Activated CD4-positive, alpha-beta T cell treated with anti-CD3 and anti-CD28 coated beads, Interleukin-10, Interleukin-2, amounts not matched to agents 100 ng/mL and 50 ng/mL, durations not matched to agents 16 hours and 8 hours (primary cell): ENCODE results near the gene BCDIN3D.

Experiments used
- DNase-seq: peaks from one replicate; pipeline ENCODE4 v3.0.0-alpha.2; 2020

The BCDIN3D gene

GRCh38 chr12:49818241-49818895 is 24.5 kb downstream of the BCDIN3D start:
- DNase-seq, result no peak

- DNase-seq, result no peak
These were observed 29.8 kb downstream of the BCDIN3D start for GRCh38 chr12:49813131-49813530.

DNA sequence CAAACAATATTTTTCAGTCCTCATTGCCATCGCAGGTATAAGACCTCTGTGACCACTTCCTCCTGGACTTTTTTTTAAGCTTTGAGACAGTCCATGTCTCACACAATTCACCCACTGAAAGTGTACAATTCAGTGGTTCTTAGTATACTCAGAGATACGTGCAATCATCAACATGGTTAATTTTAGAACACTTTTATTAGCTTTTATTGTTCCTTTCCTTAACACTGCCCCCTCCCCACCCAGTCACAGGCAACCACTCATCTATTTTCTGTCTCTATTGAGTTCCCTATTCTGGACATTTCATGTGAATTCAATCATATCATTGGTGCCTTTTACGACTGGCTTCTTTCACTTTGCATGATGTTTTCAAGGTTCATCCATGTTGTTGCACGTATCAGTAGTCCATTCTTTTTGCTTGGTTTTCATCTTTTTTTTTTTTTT is 30.9 kb downstream of the BCDIN3D start:
- no peak for DNase-seq

GRCh38 chr12:49811136-49811535 is 31.8 kb downstream of the BCDIN3D start:
- DNase-seq, result no peak

- no peak for DNase-seq
These were observed 33.0 kb downstream of the BCDIN3D start for GRCh38 chr12:49809906-49810389.

DNA sequence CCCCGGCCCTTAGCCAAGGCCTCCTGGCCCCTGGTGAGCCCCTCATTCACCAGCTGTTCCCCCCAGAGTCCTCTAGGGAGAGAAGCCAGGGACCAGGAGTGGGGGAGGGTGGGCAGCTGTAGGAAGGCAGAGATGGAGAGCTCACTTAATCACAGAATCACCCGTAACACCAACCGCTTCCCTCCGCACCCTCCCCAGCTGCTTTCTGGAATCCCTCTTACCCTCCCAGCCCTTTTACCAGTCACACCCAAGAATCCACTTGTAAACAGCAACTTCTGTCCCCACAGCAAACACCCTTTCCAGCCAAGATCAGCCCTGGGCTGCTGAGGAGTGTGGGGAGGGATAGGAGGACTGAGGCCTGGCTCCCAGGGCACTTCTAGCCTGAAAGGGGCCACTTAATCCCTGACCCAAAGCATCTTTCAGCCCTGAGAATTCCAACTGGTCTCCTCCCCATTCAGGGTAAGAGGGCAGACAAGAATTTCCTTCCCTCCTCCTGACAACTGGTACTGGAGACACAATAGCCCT is 33.5 kb downstream of the BCDIN3D start:
- no peak for DNase-seq

DNA sequence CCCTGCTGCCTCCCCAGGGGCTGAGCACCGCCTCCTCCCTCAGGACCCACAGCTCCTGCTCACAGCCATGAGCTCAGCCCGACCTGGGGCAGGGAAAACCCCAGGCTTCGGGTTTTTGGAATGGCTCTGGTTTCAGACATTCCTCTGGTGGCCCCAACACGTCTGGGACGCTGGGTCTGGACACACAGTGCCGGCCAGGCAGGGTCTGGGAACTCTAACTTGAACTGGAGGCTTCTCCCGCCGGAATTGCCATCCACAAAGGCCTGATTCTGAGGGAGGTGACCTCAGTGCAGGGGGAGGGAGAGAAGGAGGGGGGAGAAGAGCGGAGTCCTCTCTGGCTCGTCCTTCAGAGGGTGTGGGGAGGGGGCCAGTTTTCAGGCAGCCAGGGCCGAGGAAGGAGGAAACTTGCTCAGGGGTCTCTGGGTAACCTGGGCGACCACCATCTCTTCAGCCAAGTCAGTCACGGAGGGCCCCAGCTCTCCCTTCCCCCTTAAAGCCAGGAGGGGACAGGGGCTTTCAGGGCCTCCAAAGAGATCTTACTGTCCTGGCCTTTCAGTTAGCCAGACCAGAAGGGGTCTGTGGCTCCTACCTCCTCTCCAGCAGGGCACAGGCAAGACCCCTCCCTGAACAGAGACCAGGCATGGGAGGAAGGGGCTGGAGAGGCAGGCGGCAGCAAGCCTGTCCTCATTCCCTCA is 34.1 kb downstream of the BCDIN3D start:
- no peak for DNase-seq

DNA sequence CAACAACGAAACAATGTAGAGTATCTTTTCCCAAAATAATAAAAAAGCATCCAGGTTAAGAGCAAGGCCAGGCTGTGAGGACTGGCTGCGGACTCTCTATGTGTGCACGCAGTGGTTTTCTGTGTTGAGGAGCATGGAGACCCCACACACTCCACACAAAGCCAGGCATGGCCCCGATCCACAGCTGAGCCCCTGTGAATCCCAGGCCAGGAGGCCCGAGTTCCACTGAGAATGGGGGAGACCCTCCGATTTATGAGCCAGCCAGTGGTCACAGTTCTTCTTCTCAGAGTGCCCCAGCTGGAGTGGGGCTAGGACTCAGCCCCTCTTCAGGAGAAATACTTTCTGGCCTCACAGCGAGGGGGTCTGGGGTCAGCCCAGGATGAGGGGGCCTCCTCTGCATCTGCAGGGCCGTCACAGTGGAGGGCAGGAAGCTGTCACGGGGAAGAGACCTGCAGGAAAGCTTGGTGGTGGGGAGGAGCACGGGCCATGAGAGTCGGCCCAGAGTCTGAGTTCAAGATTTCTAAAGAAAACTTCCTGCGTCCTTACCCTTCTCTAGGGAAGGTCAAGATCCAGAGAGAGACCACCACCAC is 34.8 kb downstream of the BCDIN3D start:
- DNase-seq, result no peak

DNA sequence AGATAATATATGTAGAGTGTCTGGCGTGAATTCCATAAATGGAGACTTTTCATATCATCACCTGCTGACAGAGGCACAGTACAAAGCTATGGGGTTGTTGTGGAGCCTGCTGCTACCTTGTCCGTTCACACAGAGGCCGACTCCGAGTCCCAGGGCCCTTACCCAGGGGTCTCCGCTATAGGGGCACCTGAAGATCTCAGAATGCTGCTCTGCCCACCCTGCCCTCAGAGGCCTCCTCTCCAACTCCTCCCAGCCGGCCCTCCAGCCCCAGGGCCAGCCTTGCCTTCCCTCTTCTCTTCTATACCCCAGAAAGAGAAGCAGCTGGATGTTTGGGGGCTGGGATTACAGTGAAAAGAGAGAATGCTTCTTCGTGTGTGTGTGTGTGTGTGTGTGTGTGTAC is 36.0 kb downstream of the BCDIN3D start:
- DNase-seq, result no peak

DNA sequence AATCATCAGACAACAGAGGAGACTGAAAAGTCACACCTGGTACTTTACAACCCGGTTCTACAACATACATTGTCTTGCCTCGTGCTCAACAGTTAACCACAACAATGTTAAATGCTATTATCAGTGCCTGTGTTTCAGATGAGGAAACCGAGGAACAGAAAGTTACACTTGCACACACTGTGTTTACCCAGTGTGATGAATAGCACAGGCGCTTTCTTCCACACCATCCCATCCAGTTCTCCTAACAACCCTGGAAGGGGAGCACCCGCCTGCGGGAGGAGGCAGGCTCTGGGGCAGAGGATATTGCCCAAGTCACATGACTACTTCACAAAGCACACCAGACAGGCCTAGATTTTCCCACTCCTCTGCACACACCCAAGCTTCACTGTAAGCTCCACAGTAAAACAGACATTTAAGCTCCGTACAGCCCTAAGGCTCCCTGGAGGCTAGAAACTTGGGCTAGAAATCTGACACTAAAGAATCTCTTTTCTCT is 36.5 kb downstream of the BCDIN3D start:
- no peak for DNase-seq

DNA sequence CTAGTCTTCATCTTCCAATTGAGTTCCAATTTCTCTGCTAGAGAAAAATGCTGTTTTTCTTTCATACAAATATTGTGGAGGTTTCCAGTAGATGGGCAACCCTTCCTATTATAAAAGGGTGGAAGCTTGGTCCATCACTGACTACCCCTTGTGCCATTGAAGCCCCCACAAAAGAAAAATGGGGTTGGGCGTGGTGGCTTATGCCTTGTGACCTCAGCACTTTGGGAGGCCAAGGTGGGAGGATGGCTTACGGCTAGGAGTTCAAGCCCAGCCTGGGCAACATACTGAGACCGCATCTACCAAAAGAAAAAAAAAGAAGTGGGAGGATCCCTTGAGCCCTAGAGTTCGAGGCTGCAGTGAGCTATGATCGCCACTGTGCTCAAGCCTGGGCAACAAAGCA is 37.5 kb downstream of the BCDIN3D start:
- DNase-seq, result no peak

GRCh38 chr12:49804821-49805220 is 38.1 kb downstream of the BCDIN3D start:
- no peak for DNase-seq

DNA sequence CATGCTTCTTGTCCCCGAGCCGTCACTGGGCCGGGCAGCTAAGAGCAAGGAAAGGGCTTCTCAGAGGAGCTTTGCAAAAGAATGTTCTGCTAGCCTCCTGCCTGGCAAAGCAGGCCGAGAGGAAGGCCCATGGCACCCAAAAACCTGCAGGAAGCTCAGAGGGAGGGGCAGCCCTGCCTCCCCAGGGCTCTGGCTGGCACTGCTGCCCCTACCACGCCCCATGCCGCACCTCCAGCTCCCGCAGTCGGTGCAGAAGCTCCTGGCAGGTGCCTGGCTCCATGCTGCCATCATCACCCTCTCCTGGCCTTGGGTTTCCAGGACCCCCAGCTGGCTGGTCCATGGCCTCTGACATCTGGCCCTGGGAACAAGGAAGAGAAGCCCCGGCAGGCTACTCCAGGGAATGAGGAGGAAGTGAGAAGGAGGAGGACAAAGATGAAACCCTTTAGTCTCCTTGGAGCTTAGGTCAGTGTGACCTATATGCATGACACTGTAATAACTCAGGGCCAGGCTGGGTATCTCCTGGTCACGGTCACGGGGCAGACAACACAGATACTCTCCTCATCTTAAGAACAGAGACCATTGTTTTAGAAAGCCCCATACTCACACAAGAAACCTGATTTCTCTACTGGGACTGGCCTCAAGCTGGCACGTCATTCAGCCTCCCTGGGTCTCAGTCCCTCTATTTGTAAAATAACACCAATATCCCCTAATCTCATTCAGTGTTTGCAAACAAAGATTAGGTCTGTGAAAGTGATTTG is 39.0 kb downstream of the BCDIN3D start:
- no peak for DNase-seq

DNA sequence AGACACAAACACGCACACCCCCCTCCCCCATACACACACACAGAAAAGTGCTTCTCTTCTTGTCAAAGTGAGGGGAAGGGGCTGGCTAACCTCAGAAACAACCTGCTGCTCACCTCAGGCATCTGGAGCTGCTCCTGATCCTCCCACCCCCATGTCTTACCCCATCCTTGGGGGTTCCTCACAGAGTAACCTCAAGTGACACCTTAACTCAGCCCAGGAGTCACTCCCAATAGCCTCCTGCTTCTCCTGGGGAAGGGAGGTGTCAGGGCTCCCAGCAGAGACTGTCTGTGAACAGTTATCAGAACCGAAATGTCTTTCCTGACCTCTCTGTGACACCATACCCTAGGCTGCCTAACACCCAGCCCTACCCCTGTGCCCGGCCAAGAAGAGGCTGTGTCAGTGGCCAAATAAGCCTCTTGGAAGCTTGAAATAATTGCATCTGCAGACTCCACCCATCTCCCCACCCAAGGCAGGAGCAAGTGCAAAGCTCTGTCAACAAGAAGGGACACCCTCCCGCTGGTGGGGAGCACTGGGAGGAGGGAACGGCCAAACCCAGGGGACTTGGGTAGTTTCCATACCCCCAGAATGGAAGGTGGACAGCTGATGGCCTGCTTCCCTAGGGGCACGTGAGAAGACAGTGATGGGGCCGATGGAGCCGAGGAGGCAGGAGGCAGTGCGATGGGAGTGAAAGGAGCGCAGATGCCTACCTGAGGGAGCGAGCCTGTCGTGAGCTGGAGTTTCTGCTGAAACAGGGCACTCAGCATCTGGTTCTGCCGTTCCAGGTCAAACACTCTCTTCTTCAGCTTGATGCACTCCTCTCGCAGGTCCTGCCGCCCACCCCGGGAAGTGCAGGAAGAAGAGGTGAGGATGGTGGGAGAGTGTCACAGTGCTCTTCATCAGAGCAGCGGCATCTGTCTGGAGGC is 41.5 kb downstream of the BCDIN3D start:
- DNase-seq, result no peak

DNA sequence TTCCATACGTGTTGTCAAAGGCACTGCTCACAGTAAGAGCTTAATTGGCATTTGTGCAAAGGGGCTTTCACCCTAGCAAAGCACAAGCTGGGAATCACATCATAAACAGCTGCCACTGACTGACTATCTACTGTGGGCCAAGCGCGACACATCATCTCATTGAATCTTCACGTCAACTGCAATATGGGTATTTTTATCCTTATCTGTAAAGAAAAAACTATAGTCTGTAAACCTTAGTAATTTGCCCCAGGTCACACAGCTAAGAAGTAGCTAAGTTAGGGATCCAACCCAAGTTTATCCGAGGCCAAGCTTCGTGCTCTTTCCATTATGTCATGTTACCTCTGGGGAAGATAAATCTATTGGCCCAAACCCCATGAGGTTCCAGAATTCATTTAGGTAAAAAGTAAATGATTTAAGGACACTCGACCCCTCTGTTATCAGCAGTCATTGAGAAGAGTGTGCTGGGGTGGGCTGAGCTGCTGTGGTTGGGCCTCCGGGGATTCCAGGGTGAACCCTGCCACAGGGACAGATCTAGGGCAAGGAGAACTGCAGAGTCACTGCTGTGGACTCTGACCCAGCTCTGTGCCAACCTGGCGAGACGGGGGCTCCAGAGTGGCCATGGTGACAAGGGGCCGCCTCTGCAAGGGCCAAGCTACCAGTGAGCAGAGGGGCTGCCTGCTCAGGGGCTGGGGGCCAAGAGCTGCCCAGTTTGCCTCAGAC is 42.3 kb downstream of the BCDIN3D start:
- no peak for DNase-seq

DNA sequence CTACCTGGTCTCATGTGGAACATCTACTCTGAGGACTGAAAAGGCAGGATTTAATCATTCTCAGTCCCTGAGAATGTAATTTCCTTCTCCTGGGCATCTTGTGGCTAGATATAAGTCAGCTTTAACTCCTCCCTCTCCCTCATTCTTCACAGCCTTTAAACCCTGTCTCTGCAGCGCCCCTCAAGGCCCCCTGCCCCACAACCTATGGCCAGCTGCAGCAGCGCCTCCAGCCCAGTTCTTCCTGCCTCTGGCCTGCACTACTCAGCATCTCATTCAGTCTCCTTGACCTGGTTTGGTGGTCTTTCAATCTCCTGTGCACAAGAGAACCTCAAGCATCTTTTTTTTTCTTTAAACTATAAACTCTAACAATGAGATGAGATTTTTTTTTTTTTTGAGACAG is 44.0 kb downstream of the BCDIN3D start:
- no peak for DNase-seq

- DNase-seq, result no peak
These were observed 44.7 kb downstream of the BCDIN3D start for GRCh38 chr12:49798248-49798647.

GRCh38 chr12:49797449-49797776 is 45.5 kb downstream of the BCDIN3D start:
- DNase-seq, result no peak

DNA sequence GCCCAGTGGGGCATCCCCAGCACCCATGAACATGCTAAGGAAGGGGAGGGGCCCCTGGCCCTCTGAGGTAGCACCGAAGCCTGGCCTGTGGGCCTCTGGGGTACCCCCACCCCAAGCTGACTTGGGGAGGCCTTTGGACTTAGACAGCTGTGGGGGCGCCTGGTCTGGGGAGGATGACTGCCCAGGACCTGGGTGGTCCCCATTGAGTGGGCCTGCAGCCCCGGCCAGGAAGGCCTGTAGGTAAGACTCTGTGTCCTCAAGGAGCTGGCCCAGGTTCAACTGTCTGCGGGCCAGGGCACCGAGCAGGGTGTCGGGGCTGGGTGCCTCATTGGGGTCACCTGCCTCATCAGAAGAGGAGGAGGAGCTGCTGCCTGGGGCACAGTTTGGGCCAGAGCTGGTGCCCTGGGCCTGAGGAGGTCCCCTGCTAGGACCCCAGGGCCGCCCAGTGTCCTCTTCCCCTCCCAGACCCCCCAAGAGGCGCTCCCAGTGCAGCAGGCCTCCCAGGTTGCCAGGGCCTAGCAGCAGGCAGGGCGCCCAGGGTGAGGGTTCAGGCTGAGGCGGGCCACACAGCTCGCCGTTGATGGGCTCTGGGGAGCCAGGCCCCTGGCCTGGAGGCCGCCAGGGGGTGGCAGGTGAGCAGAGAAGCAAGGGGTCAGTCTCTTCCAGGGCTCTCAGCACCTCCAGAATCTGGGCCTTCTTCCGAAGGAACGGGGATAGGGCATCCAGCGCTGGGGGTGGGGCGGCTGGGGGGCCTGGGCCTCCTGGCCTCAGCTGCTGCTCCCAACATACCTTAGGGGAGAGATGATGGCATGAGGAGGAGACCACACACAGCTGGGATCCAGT is 46.1 kb downstream of the BCDIN3D start:
- no peak for DNase-seq

DNA sequence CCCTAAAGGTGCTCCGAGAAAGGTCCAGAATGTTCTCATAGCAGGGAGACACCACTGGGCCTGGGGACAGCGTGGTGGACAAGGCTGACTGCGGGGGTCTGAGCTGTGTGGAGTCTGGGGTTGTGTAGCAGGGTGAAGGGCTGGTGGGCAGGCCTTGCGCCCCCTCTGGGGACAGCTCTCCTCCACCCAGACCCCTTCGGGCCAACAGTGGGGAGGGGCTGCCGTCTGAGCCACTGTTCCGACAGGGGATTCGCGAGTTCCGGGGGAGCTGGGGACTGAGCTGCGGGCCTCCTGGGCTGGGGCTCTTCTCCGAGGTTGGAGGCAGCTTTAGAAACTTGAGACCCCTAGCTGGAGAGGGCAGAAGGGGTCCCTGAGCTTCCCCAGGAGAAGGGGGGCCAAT is 46.8 kb downstream of the BCDIN3D start:
- no peak for DNase-seq
